ENCODE results near the gene KEAP1.
A peak's percentile ranks its signal among the peaks of the same experiment; 100 is the strongest.
"Not testable (repeated sequence)": the region's sequence is repeated elsewhere in the genome, so short reads cannot be mapped to it uniquely, and the experiment has no call there.

KEAP1 gene

DNA sequence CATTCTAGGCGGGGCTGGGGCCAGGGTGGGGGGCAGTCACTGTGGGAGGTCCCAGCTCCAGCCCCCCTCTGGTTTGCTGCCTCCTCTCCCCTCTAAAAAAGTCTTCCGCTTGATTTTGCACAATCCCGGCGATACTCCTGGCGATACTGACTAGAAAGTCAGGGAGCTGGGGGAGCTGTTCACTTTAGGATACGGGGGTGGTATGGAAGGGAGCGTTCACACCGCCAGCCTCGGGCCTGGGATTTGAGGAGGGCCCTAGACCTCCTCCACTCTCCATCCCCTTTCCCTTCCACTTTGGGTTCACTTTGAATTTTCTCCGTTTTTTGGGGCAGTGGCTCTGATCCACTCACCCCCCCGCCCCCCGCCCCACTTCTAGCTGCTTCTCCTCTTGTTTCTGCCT lies 35.0 kb downstream of the KEAP1 start:
- H3K4me3 ChIP-seq (ENCODE audit: low read length): no peak overlapping the region
- no peak for DNase-seq (ENCODE audit: low read depth)
- TF ChIP-seq, protein P1, sequence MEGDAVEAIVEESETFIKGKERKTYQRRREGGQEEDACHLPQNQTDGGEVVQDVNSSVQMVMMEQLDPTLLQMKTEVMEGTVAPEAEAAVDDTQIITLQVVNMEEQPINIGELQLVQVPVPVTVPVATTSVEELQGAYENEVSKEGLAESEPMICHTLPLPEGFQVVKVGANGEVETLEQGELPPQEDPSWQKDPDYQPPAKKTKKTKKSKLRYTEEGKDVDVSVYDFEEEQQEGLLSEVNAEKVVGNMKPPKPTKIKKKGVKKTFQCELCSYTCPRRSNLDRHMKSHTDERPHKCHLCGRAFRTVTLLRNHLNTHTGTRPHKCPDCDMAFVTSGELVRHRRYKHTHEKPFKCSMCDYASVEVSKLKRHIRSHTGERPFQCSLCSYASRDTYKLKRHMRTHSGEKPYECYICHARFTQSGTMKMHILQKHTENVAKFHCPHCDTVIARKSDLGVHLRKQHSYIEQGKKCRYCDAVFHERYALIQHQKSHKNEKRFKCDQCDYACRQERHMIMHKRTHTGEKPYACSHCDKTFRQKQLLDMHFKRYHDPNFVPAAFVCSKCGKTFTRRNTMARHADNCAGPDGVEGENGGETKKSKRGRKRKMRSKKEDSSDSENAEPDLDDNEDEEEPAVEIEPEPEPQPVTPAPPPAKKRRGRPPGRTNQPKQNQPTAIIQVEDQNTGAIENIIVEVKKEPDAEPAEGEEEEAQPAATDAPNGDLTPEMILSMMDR (conservative IDR thresholded peaks at IDR 0.05; ENCODE audit: low read length): no peak

DNA sequence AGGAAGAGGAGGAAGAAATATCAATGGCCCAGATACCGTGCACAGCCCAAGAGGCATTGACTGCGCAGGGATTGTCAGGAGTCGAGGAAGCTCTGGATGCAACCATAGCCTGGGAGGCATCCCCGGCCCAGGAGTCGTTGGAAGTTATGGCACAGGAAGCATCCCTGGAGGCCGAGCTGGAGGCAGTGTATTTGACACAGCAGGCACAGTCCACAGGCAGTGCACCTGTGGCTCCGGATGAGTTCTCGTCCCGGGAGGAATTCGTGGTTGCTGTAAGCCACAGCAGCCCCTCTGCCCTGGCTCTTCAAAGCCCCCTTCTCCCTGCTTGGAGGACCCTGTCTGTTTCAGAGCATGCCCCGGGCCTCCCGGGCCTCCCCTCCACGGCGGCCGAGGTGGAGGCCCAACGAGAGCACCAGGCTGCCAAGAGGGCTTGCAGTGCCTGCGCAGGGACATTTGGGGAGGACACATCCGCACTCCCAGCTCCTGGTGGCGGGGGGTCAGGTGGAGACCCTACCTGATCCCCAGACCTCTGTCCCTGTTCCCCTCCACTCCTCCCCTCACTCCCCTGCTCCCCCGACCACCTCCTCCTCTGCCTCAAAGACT lies 36.0 kb downstream of the KEAP1 start:
- H3K4me3 ChIP-seq (ENCODE audit: low read length): no peak overlapping the region
- no peak for DNase-seq (ENCODE audit: low read depth)
- TF ChIP-seq, protein P1 (conservative IDR thresholded peaks at IDR 0.05; ENCODE audit: low read length): no peak

DNA sequence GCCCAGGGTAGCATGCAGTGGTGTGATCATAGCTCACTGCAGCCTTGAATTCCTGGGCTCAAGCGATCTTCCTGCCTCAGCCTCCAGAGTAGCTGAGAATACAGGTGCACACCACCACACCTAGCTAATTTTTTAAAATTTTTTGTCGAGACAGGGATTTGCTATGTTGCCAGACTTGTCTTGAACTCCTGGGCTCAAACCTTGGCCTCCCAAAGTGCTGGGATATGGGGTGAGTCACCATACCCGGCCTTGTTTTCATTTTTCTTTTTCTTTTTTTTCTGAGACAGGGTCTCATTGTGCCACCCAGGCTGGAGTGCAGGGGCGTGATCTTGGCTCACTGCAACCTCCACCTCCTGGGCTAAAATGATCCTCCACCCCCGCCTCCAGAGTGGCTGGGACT lies 38.7 kb downstream of the KEAP1 start:
- TF ChIP-seq, protein P1 (conservative IDR thresholded peaks at IDR 0.05; ENCODE audit: low read length): no peak
- H3K4me3 ChIP-seq (ENCODE audit: low read length): no peak overlapping the region
- DNase-seq (ENCODE audit: low read depth): no peak

DNA sequence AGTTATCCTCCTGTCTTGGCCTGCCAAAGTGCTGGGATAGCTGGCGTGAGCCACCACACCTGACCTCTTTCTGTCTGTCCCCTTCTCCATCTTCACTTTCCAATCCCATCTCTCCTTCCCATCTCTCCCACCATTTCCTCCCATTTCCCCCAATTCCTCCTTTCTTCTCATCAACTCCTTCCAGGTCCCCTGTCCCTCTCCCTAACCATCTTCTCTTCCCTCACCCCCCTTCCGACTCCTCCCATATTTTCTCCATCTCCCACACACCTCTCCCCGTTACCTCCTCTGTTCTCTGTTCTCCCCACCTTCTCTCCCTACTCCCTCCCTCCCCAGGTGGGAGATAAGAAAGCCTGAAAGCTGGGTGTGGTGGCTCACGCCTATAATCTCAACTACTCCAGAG lies 40.6 kb downstream of the KEAP1 start:
- TF ChIP-seq, protein P1 (conservative IDR thresholded peaks at IDR 0.05; ENCODE audit: low read length): no peak
- H3K4me3 ChIP-seq (ENCODE audit: low read length): no peak overlapping the region
- no peak for DNase-seq (ENCODE audit: low read depth)

DNA sequence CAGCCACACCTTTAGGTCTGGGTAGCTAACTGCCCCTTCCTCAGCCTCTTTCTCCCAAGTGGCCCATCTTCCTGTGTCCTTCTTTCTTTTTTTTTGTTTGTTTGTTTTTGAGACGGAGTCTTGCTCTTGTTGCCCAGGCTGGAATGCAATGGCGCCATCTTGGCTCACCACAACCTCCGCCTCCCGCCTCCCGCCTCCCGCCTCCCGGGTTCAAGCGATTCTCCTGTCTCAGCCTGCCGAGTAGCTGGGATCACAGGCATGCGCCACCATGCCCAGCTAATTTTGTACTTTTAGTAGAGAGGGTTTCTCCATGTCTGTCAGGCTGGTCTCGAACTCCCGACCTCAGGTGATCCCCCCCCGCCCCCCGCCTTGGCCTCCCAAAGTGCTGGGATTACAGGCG lies 41.1 kb downstream of the KEAP1 start:
- not testable (repeated sequence) for H3K4me3 ChIP-seq (ENCODE audit: low read length); DNase-seq (ENCODE audit: low read depth)

DNA sequence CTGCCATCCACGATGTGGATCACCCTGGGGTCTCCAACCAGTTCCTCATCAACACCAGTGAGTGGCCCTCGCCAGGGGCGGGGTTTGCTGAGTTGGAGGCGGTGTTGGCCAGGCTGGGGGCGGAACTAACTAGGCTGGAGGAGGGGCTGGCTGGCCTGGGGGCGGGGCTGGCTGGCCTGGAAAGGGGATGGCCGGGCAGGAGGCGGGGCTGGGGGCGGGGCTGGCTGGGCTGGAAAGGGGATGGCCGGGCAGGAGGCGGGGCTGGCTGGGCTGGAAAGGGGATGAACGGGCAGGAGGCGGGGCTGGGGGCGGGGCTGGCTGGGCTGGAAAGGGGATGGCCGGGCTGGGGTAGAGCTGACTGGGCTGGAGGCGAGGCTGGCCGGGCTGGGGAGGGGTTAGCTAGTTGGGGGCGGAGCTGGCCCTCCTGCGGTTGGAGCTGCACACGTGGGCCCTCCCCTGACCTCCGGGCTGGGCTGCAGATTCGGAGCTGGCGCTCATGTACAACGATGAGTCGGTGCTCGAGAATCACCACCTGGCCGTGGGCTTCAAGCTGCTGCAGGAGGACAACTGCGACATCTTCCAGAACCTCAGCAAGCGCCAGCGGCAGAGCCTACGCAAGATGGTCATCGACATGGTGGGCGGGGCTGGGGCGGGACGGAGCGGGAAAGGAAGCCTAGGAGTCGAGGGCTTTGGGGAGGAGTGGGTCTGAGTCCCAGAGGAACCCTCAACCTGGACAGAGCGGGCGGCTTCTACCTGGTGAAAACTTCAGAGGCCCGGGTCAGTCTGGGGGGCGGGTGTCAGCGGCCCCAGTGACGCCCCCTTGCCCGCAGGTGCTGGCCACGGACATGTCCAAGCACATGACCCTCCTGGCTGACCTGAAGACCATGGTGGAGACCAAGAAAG lies 41.9 kb downstream of the KEAP1 start:
- H3K4me3 ChIP-seq (ENCODE audit: low read length): peak overlapping the region; percentile 40
- TF ChIP-seq, protein P1 (conservative IDR thresholded peaks at IDR 0.05; ENCODE audit: low read length): no peak
- peak; percentile 84 for DNase-seq (ENCODE audit: low read depth)

DNA sequence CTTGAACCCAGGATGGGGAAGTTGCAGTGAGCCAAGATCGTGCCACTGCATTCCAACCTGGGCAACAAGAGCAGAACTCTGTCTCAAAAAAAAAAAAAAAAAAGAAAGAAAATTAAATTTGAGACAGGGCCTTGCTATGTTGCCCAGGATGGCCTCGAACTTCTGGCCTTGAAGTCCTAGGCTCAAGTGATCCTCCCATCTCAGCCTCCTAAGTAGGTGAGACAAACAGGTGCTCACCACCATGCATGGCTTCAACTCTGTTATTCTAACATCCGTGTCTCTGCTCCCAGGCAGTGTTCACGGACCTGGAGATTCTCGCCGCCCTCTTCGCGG lies 42.5 kb downstream of the KEAP1 start:
- H3K4me3 ChIP-seq (ENCODE audit: low read length): no peak overlapping the region
- TF ChIP-seq, protein P1 (conservative IDR thresholded peaks at IDR 0.05; ENCODE audit: low read length): no peak
- no peak for DNase-seq (ENCODE audit: low read depth)

DNA sequence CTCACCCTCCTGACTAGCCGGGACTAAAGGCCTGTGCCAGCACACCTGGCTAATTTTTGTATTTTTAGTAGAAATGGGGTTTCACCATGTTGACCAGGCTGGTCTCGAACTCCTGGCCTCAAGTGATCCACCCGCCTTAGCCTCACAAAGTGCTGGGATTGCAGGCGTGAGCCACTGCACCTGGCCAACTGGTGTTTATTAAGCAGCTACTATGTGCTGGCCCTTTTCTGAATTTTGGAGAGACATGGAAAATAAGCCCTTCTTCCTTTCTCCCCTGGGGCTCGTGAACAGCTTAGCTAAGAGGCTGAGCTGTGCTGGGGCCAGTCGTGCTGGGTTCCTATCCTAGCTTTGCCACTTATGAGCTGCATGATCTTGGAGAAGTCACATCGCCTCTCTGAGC lies 44.4 kb downstream of the KEAP1 start:
- DNase-seq (ENCODE audit: low read depth); H3K4me3 ChIP-seq (ENCODE audit: low read length): not testable (repeated sequence)
